Measurements from ENCODE around the gene BMP6.

DNA sequence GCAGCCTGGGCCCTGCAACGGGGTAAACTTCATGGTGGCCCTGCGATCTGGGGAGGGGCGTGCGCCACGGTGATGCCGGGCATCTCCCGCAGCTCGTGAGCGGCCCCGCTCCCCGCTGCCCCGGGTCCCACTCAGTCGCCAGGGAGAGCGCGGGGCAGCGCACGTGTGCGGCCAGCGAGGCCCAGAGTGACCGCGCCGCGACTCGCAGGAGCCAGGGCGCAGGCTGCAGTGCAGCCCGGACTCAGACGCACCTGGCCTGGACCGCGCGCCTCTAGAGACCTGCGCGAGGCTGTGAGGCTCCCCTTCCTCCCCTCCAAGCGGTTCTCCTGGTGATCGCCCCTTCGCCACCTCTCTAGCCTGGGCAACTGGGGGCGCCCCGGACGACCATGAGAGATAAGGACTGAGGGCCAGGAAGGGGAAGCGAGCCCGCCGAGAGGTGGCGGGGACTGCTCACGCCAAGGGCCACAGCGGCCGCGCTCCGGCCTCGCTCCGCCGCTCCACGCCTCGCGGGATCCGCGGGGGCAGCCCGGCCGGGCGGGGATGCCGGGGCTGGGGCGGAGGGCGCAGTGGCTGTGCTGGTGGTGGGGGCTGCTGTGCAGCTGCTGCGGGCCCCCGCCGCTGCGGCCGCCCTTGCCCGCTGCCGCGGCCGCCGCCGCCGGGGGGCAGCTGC, 652 bp downstream of the BMP6 start:
- TF ChIP-seq, protein P1, sequence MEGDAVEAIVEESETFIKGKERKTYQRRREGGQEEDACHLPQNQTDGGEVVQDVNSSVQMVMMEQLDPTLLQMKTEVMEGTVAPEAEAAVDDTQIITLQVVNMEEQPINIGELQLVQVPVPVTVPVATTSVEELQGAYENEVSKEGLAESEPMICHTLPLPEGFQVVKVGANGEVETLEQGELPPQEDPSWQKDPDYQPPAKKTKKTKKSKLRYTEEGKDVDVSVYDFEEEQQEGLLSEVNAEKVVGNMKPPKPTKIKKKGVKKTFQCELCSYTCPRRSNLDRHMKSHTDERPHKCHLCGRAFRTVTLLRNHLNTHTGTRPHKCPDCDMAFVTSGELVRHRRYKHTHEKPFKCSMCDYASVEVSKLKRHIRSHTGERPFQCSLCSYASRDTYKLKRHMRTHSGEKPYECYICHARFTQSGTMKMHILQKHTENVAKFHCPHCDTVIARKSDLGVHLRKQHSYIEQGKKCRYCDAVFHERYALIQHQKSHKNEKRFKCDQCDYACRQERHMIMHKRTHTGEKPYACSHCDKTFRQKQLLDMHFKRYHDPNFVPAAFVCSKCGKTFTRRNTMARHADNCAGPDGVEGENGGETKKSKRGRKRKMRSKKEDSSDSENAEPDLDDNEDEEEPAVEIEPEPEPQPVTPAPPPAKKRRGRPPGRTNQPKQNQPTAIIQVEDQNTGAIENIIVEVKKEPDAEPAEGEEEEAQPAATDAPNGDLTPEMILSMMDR (IDR thresholded peaks at IDR 0.05): no peak
- TF ChIP-seq POLR2A (IDR thresholded peaks at IDR 0.05) (no peak), POLR2AphosphoS5 (IDR thresholded peaks at IDR 0.05) (no peak)

All from breast epithelium (tissue), 3 donors.